Erythroblast (primary cell): Measurements from ENCODE around the gene NUAK1.

Source experiments
- GATA1 ChIP-seq: IDR thresholded peaks from 2 replicates; pipeline ENCODE4 v1.6.1; 2011; ENCODE audit warnings: low read depth, mild to moderate bottlenecking, control low read depth, low read length, moderate library complexity
- POLR2A ChIP-seq: IDR thresholded peaks from 2 replicates; pipeline ENCODE4 v1.6.1; 2011; ENCODE audit warnings: mild to moderate bottlenecking, low read length

- no peak for TF ChIP-seq POLR2A
- TF ChIP-seq GATA1: no peak
Observed at GRCh38 chr12:106070611-106071010, 68.1 kb downstream of the NUAK1 start.
